H9 (cell line): Measurements from ENCODE around the gene AANAT. TPM values are rescaled to one million over a fixed set of nuclear protein-coding genes. Genes with fewer than 3 reads are reported as not detected.

Experiments used
- DNase-seq: peaks from one replicate; pipeline ENCODE4 v3.0.0-alpha.2; 2017
- H2AFZ ChIP-seq: one replicate; pipeline ENCODE4 v1.6.1; 2013; ENCODE audit warnings: mild to moderate bottlenecking, low read length, control low read depth, moderate library complexity
- H2AK5ac ChIP-seq: 2 replicates; pipeline ENCODE4 v1.6.1; 2013; ENCODE audit warnings: low read length, control low read depth, mixed read lengths; ENCODE audit not compliant: insufficient read length
- H2BK120ac ChIP-seq: one replicate; pipeline ENCODE4 v1.6.1; 2013; ENCODE audit warnings: low read depth, mild to moderate bottlenecking, low read length, control low read depth, inconsistent platforms; ENCODE audit not compliant: poor library complexity, severe bottlenecking
- H2BK12ac ChIP-seq: 2 replicates; pipeline ENCODE4 v1.6.1; 2013; ENCODE audit warnings: low read length, control low read depth, mixed read lengths, low read depth; ENCODE audit not compliant: insufficient read length
- H2BK15ac ChIP-seq: 2 replicates; pipeline ENCODE4 v1.6.1; 2013; ENCODE audit warnings: low read depth, low read length, control low read depth
- H2BK20ac ChIP-seq: one replicate; pipeline ENCODE4 v1.6.1; 2013; ENCODE audit warnings: low read depth, mild to moderate bottlenecking, low read length, control low read depth, inconsistent platforms; ENCODE audit not compliant: poor library complexity, severe bottlenecking
- H2BK5ac ChIP-seq: 2 replicates; pipeline ENCODE4 v1.6.1; 2013; ENCODE audit warnings: low read length, control low read depth, mixed read lengths; ENCODE audit not compliant: insufficient read length
- H3K14ac ChIP-seq: 2 replicates; pipeline ENCODE4 v1.6.1; 2013; ENCODE audit warnings: low read length, control low read depth; ENCODE audit not compliant: insufficient read depth
- H3K18ac ChIP-seq: 2 replicates; pipeline ENCODE4 v1.6.1; 2013; ENCODE audit warnings: low read depth, mild to moderate bottlenecking, mixed read lengths, low read length, control low read depth; ENCODE audit not compliant: insufficient read length
- H3K23ac ChIP-seq: 2 replicates; pipeline ENCODE4 v1.6.1; 2013; ENCODE audit warnings: low read length, control low read depth, mixed read lengths, low read depth; ENCODE audit not compliant: insufficient read length
- H3K23me2 ChIP-seq: 2 replicates; pipeline ENCODE4 v1.6.1; 2013; ENCODE audit warnings: low read depth, mild to moderate bottlenecking, mixed read lengths, low read length, control low read depth; ENCODE audit not compliant: insufficient read length, poor library complexity, severe bottlenecking
- H3K27ac ChIP-seq: 2 replicates; pipeline ENCODE4 v1.5.1; 2013; ENCODE audit warnings: low read length, control low read depth, mixed read lengths, low read depth; ENCODE audit not compliant: insufficient read length
- H3K27me3 ChIP-seq: 2 replicates; pipeline ENCODE4 v1.6.1; 2013; ENCODE audit warnings: low read length, control low read depth, inconsistent platforms; ENCODE audit not compliant: insufficient read depth
- H3K4ac ChIP-seq: 2 replicates; pipeline ENCODE4 v1.6.1; 2013; ENCODE audit warnings: low read depth, mild to moderate bottlenecking, control low read depth, inconsistent platforms, low read length, moderate library complexity
- H3K4me1 ChIP-seq: 2 replicates; pipeline ENCODE4 v1.6.1; 2013; ENCODE audit warnings: low read length, control low read depth, inconsistent platforms; ENCODE audit not compliant: insufficient read depth
- H3K4me2 ChIP-seq: 2 replicates; pipeline ENCODE4 v1.6.1; 2013; ENCODE audit warnings: low read length, control low read depth, mixed read lengths; ENCODE audit not compliant: insufficient read length, insufficient read depth
- H3K56ac ChIP-seq: 2 replicates; pipeline ENCODE4 v1.6.1; 2013; ENCODE audit warnings: low read depth, mild to moderate bottlenecking, mixed read lengths, low read length, control low read depth; ENCODE audit not compliant: insufficient read length
- H3K79me1 ChIP-seq: 2 replicates; pipeline ENCODE4 v1.6.1; 2013; ENCODE audit warnings: low read depth, mild to moderate bottlenecking, moderate library complexity, low read length, control low read depth, inconsistent platforms; ENCODE audit not compliant: insufficient read depth, poor library complexity, severe bottlenecking
- H3K79me2 ChIP-seq: 2 replicates; pipeline ENCODE4 v1.6.1; 2013; ENCODE audit warnings: low read length, control low read depth, inconsistent platforms; ENCODE audit not compliant: insufficient read depth
- H3K9ac ChIP-seq: 2 replicates; pipeline ENCODE4 v1.6.1; 2013; ENCODE audit warnings: low read length, control low read depth, mixed read lengths; ENCODE audit not compliant: insufficient read length; ENCODE audit errors: extremely low read depth
- H3K9me3 ChIP-seq: one replicate; pipeline ENCODE4 v1.6.1; 2013; ENCODE audit warnings: low read depth, low read length, inconsistent platforms; ENCODE audit not compliant: control insufficient read depth
- H3T11ph ChIP-seq: one replicate; pipeline ENCODE4 v1.6.1; 2013; ENCODE audit warnings: mild to moderate bottlenecking, low read length, control low read depth, inconsistent platforms
- H4K20me1 ChIP-seq: one replicate; pipeline ENCODE4 v1.6.1; 2013; ENCODE audit not compliant: control insufficient read depth, insufficient read length, insufficient read depth
- H4K5ac ChIP-seq: 2 replicates; pipeline ENCODE4 v1.6.1; 2013; ENCODE audit warnings: low read depth, mild to moderate bottlenecking, mixed read lengths, low read length, control low read depth; ENCODE audit not compliant: insufficient read length
- H4K8ac ChIP-seq: replicated peaks from 2 replicates; pipeline ENCODE4 v1.6.1; 2013; ENCODE audit warnings: low read length, control low read depth, mixed read lengths, low read depth; ENCODE audit not compliant: insufficient read length
- H4K91ac ChIP-seq: 2 replicates; pipeline ENCODE4 v1.6.1; 2013; ENCODE audit warnings: low read depth, mild to moderate bottlenecking, moderate library complexity, mixed read lengths, low read length, control low read depth; ENCODE audit not compliant: insufficient read length
- H3K27ac Mint-ChIP-seq, 3 experiments: 2 replicates in 2 of 3; 3 replicates in 1 of 3; pipeline ENCODE4 v1.8.0; 2020 to 2021; ENCODE audit warnings: mixed read lengths in 3 of 3, mild to moderate bottlenecking in 1 of 3, moderate library complexity in 1 of 3
- H3K27me3 Mint-ChIP-seq: 2 replicates; pipeline ENCODE4 v1.8.0; 2021; ENCODE audit warnings: low read depth, mild to moderate bottlenecking, moderate library complexity, mixed read lengths
- H3K36me3 Mint-ChIP-seq, 3 experiments: 2 replicates in 2 of 3; 3 replicates in 1 of 3; pipeline ENCODE4 v1.8.0; 2020 to 2021; ENCODE audit warnings: low read depth in 3 of 3, mixed read lengths in 3 of 3; ENCODE audit not compliant: insufficient read depth in 1 of 3
- H3K4me1 Mint-ChIP-seq, 2 experiments: 2 replicates each; pipeline ENCODE4 v1.8.0; 2020; ENCODE audit warnings: mixed read lengths in 2 of 2
- H3K4me3 Mint-ChIP-seq, 2 experiments: 2 replicates in 1 of 2; 3 replicates in 1 of 2; pipeline ENCODE4 v1.8.0; 2020 to 2021; ENCODE audit warnings: mild to moderate bottlenecking in 2 of 2, mixed read lengths in 2 of 2, moderate library complexity in 1 of 2
- H3K9me3 Mint-ChIP-seq, 2 experiments: 2 replicates in 1 of 2; 3 replicates in 1 of 2; pipeline ENCODE4 v1.8.0; 2020; ENCODE audit warnings: mild to moderate bottlenecking in 2 of 2, mixed read lengths in 2 of 2, moderate library complexity in 1 of 2
- CTCF ChIP-seq: fragments of 200-600 bp; sonication (generic); conservative IDR thresholded peaks from 3 replicates; pipeline ENCODE4 v1.8.0; 2021; ENCODE audit warnings: antibody characterized with exemption, mild to moderate bottlenecking
- WGBS: extraction: QIAGEN DNeasy Blood & Tissue Kit; methylation state at CpG from one replicate; pipeline ENCODE4 v1.1.7; 2013; ENCODE audit warnings: missing lambda C conversion rate, low lambda C conversion rate, mixed read lengths; ENCODE audit not compliant: insufficient read length; ENCODE audit errors: extremely low coverage; 5-methylcytosine and 5-hydroxymethylcytosine counted together
- total RNA-seq: library from RNA; stranded (reverse); gene quantifications from 2 replicates; pipeline ENCODE4 v1.2.1, GENCODE V29; 2021

Gene AANAT
- total RNA-seq, 1 experiment from 2014 or later: 0.55 TPM

DNA sequence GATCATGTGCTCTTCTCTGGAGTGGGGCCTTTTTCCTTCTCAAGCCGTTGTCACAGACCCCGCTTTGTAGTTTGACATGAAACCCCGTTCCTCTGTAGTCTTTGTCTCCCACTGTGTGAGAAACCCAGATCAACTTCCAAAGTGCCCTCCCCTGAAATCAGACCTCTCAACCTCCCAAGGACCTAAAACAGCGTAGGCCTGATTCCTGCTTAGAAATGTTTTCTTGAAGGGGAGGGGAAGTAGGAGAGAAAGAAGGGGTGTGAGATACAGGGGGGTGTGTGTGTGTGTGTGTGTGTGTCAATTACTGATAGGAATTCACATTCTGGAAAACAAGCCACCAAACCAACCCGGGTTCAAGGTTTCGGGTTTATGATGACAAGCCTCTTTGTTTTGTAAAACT is 15.9 kb upstream of the AANAT start:
- peak overlapping the region; percentile 88 to 95 for H3K4me3 Mint-ChIP-seq
- Histone ChIP-seq H4K5ac (no peak overlapping the region), H3T11ph (no peak overlapping the region), H4K8ac (no peak overlapping the region), H3K56ac (no peak overlapping the region), H3K14ac (no peak overlapping the region), H3K18ac (no peak overlapping the region), H3K4me2 (peak overlapping the region; percentile 74), H3K4me1 (peaks cover 21% of the 10 kb centered on the region; the same call in 1 of the 2 replicates), H3K4ac (no peak overlapping the region), H2BK15ac (no peak overlapping the region), H3K79me1 (no peaks in the 10 kb centered on the region), H3K27ac (no peak overlapping the region), H3K79me2 (peaks cover 44% of the 10 kb centered on the region; the same call in 1 of the 2 replicates), H3K9me3 (no peaks in the 10 kb centered on the region), H2BK120ac (no peak overlapping the region), H2AK5ac (no peak overlapping the region), H4K91ac (no peak overlapping the region), H2BK20ac (no peak overlapping the region), H2BK12ac (no peak overlapping the region), H3K23me2 (peaks cover 7% of the 10 kb centered on the region), H3K9ac (no peak overlapping the region), H3K23ac (no peak overlapping the region), H2AFZ (no peak overlapping the region), H4K20me1 (no peaks in the 10 kb centered on the region), H3K27me3 (no peaks in the 10 kb centered on the region), H2BK5ac (no peak overlapping the region)
- no peak for DNase-seq
- no peaks in the 10 kb centered on the region for H3K27me3 Mint-ChIP-seq
- H3K27ac Mint-ChIP-seq: 0 out of 7 replicates have a peak overlapping the region, but pooled peaks of 1 of the 3 experiments have one; percentile 5
- no peaks in the 10 kb centered on the region for H3K9me3 Mint-ChIP-seq
- WGBS: no CpG with 5 or more reads among the region's 6 CpGs
- no peak for TF ChIP-seq CTCF
- H3K36me3 Mint-ChIP-seq: no peaks in the 10 kb centered on the region
- H3K4me1 Mint-ChIP-seq: peaks cover 51 to 52% of the 10 kb centered on the region in 2 experiments
